ENCODE measurements around the gene C19orf53.

DNA sequence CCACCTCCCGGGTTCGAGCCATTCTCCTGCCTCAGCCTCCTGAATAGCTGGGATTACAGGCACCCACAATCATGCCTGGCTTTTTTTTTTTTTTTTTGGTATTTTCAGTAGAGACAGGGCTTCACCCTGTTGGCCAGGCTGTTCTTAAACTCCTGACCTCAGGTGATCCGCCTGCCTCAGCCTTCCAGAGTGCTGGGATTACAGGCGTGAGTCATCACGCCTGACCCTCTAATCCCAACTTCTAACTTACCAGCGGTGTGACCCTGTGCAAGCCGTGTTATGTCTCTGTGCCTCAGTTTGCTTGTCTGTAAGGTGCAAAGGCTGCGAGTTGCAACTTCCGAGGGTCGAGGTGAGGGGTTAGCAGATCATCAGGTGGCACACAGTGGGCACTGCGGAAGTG lies 38.3 kb downstream of the C19orf53 start:
- TF ChIP-seq CTCF (IDR thresholded peaks at IDR 0.05) (no peak), POLR2A (IDR thresholded peaks at IDR 0.05) (no peak)

All from esophagus squamous epithelium (tissue), 4 donors.